HEK293 (cell line): Measurements from ENCODE around the gene CHCHD5.

ENCODE experiments used
- CTCF ChIA-PET: fragments of 350-600 bp; formaldehyde crosslinking; extraction: SDS; loops from one replicate; lab custom pipeline; 2021; ENCODE audit warnings: antibody characterized with exemption; lab: Yijun Ruan, JAX
- POLR2A ChIA-PET: fragments of 300-600 bp; formaldehyde crosslinking; extraction: SDS; loops from one replicate; lab custom pipeline; 2020; ENCODE audit warnings: antibody characterized with exemption, inconsistent platforms; lab: Yijun Ruan, JAX
- H3K27ac ChIP-seq: fragments of 200-500 bp; sonication (Bioruptor generic); 2 replicates; pipeline ENCODE4 v1.5.1; 2014; ENCODE audit warnings: low read depth, low read length, control low read depth, inconsistent platforms; ENCODE audit errors: extremely low read depth
- H3K36me3 ChIP-seq, 2 experiments: fragments of 200-500 bp in 1 of 2; sonication (Bioruptor generic) in 1 of 2; 1 replicate in 1 of 2; 2 replicates in 1 of 2; pipeline ENCODE4 v1.5.1; 2014 to 2017; ENCODE audit warnings: inconsistent platforms in 2 of 2, low read length in 2 of 2; ENCODE audit not compliant: control insufficient read depth in 2 of 2, insufficient read depth in 1 of 2
- H3K4me1 ChIP-seq: fragments of 200-500 bp; sonication (Bioruptor generic); 2 replicates; pipeline ENCODE4 v1.5.1; 2014; ENCODE audit warnings: mild to moderate bottlenecking, low read length, inconsistent platforms; ENCODE audit not compliant: control insufficient read depth, insufficient read depth
- H3K4me3 ChIP-seq: 2 replicates; pipeline ENCODE4 v1.5.1; 2011; ENCODE audit warnings: low read depth, mild to moderate bottlenecking, control low read depth, low read length, moderate library complexity
- H3K9me3 ChIP-seq: fragments of 200-500 bp; sonication (Bioruptor generic); 2 replicates; pipeline ENCODE4 v1.5.1; 2014; ENCODE audit warnings: low read depth, low read length, inconsistent platforms; ENCODE audit not compliant: control insufficient read depth, insufficient read depth
- GFI1B ChIP-seq: fragments of 450-650 bp; formaldehyde crosslinking; IDR thresholded peaks from 2 replicates; pipeline ENCODE4 v1.5.1; 2016; ENCODE audit warnings: missing biosample characterization, missing genetic modification characterization
- GLIS1 ChIP-seq: fragments of 450-650 bp; formaldehyde crosslinking; IDR thresholded peaks from 2 replicates; pipeline ENCODE4 v1.5.1; 2016; ENCODE audit warnings: missing biosample characterization, missing genetic modification characterization
- TRIM28 ChIP-seq: IDR thresholded peaks from 2 replicates; pipeline ENCODE4 v1.6.1; 2011; ENCODE audit warnings: low read length, control low read depth, borderline replicate concordance
- YY1 ChIP-seq: fragments of 450-650 bp; formaldehyde crosslinking; IDR thresholded peaks from 2 replicates; pipeline ENCODE4 v1.5.1; 2018; ENCODE audit warnings: missing biosample characterization, missing genetic modification characterization
- ZBTB49 ChIP-seq: fragments of 450-650 bp; formaldehyde crosslinking; IDR thresholded peaks from 2 replicates; pipeline ENCODE4 v1.5.1; 2016; ENCODE audit warnings: missing biosample characterization, missing genetic modification characterization, low read depth
- ZBTB7A ChIP-seq: fragments of 450-650 bp; formaldehyde crosslinking; IDR thresholded peaks from 2 replicates; pipeline ENCODE4 v1.5.1; 2016; ENCODE audit warnings: low read depth, missing biosample characterization, missing genetic modification characterization
- ZFP69B ChIP-seq: fragments of 450-650 bp; formaldehyde crosslinking; IDR thresholded peaks from 2 replicates; pipeline ENCODE4 v1.5.1; 2016; ENCODE audit warnings: missing biosample characterization, missing genetic modification characterization
- ZIC2 ChIP-seq: fragments of 450-650 bp; formaldehyde crosslinking; IDR thresholded peaks from 2 replicates; pipeline ENCODE4 v1.5.1; 2016; ENCODE audit warnings: missing biosample characterization, missing genetic modification characterization
- ZNF335 ChIP-seq: fragments of 450-650 bp; formaldehyde crosslinking; conservative IDR thresholded peaks from 2 replicates; pipeline ENCODE4 v1.5.1; 2016; ENCODE audit warnings: missing biosample characterization, missing genetic modification characterization
- ZNF488 ChIP-seq: fragments of 450-650 bp; formaldehyde crosslinking; IDR thresholded peaks from 2 replicates; pipeline ENCODE4 v1.5.1; 2016; ENCODE audit warnings: missing biosample characterization, missing genetic modification characterization
- ZNF521 ChIP-seq: fragments of 450-650 bp; formaldehyde crosslinking; IDR thresholded peaks from 2 replicates; pipeline ENCODE4 v1.5.1; 2017; ENCODE audit warnings: missing biosample characterization, mild to moderate bottlenecking, missing genetic modification characterization
- ZNF530 ChIP-seq: fragments of 450-650 bp; formaldehyde crosslinking; IDR thresholded peaks from 2 replicates; pipeline ENCODE4 v1.5.1; 2016; ENCODE audit warnings: low read depth, missing biosample characterization, missing genetic modification characterization
- ZNF548 ChIP-seq: fragments of 450-650 bp; formaldehyde crosslinking; IDR thresholded peaks from 2 replicates; pipeline ENCODE4 v1.5.1; 2016; ENCODE audit warnings: missing biosample characterization, missing genetic modification characterization
- ZNF596 ChIP-seq: fragments of 450-650 bp; IDR thresholded peaks from 2 replicates; pipeline ENCODE4 v1.5.0; 2018; ENCODE audit warnings: missing biosample characterization, mild to moderate bottlenecking, missing genetic modification characterization, moderate library complexity
- ZNF624 ChIP-seq: fragments of 450-650 bp; formaldehyde crosslinking; IDR thresholded peaks from 2 replicates; pipeline ENCODE4 v1.5.1; 2017; ENCODE audit warnings: missing biosample characterization, missing genetic modification characterization
- ZNF629 ChIP-seq: fragments of 450-650 bp; formaldehyde crosslinking; IDR thresholded peaks from 2 replicates; pipeline ENCODE4 v1.5.1; 2017; ENCODE audit warnings: missing biosample characterization, missing genetic modification characterization
- ZNF692 ChIP-seq: fragments of 450-650 bp; formaldehyde crosslinking; IDR thresholded peaks from 2 replicates; pipeline ENCODE4 v1.5.1; 2016; ENCODE audit warnings: missing biosample characterization, missing genetic modification characterization
- TF ChIP-seq, protein P1 (sequence below): fragments of 450-650 bp; formaldehyde crosslinking; IDR thresholded peaks from 2 replicates; pipeline ENCODE4 v1.5.1; 2016; ENCODE audit warnings: missing biosample characterization, missing genetic modification characterization
- TF ChIP-seq, protein P2 (sequence below): fragments of 450-650 bp; formaldehyde crosslinking; IDR thresholded peaks from 2 replicates; pipeline ENCODE4; 2016; ENCODE audit warnings: missing biosample characterization, missing genetic modification characterization
- TF ChIP-seq, protein P3 (sequence below): fragments of 450-650 bp; formaldehyde crosslinking; IDR thresholded peaks from 2 replicates; pipeline ENCODE4 v1.5.1; 2017; ENCODE audit warnings: missing biosample characterization, missing genetic modification characterization
- TF ChIP-seq, protein P4 (sequence below): fragments of 450-650 bp; formaldehyde crosslinking; IDR thresholded peaks from 2 replicates; pipeline ENCODE4 v1.5.1; 2016; ENCODE audit warnings: missing biosample characterization, missing genetic modification characterization

The CHCHD5 gene

DNA sequence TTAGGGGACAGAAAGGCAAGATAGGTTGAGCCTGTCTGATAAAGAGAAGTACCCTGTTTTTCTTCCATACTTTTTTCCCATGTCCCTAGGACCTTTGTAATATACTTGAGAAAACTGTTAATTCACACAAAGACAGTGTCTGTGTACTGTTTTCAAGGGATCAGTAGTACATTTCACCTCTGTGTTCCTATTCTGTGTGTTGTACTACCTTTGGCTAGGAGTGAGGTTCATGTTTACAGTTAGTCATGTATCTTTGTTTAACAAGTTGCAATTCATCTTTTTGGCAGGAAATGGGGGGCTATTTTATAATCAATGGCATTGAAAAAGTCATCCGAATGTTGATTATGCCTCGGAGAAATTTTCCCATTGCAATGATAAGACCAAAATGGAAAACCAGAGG, 35.4 kb upstream of the CHCHD5 start:
- no peak for TF ChIP-seq ZNF624 (tag by site-specific recombination)
- no peak for TF ChIP-seq ZNF596 (tag by site-specific recombination)
- TF ChIP-seq ZNF335 (tag by site-specific recombination), result no peak
- TF ChIP-seq YY1 (tag by site-specific recombination), result no peak
- TF ChIP-seq ZNF548 (tag by site-specific recombination), result no peak
- TF ChIP-seq, protein P1, sequence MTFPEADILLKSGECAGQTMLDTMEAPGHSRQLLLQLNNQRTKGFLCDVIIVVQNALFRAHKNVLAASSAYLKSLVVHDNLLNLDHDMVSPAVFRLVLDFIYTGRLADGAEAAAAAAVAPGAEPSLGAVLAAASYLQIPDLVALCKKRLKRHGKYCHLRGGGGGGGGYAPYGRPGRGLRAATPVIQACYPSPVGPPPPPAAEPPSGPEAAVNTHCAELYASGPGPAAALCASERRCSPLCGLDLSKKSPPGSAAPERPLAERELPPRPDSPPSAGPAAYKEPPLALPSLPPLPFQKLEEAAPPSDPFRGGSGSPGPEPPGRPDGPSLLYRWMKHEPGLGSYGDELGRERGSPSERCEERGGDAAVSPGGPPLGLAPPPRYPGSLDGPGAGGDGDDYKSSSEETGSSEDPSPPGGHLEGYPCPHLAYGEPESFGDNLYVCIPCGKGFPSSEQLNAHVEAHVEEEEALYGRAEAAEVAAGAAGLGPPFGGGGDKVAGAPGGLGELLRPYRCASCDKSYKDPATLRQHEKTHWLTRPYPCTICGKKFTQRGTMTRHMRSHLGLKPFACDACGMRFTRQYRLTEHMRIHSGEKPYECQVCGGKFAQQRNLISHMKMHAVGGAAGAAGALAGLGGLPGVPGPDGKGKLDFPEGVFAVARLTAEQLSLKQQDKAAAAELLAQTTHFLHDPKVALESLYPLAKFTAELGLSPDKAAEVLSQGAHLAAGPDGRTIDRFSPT (tag by site-specific recombination), result no peak
- TF ChIP-seq GFI1B, result no peak
- TF ChIP-seq, protein P2, sequence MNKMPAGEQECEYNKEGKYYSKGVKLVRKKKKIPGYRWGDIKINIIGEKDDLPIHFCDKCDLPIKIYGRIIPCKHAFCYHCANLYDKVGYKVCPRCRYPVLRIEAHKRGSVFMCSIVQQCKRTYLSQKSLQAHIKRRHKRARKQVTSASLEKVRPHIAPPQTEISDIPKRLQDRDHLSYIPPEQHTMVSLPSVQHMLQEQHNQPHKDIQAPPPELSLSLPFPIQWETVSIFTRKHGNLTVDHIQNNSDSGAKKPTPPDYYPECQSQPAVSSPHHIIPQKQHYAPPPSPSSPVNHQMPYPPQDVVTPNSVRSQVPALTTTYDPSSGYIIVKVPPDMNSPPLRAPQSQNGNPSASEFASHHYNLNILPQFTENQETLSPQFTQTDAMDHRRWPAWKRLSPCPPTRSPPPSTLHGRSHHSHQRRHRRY, result no peak
- TF ChIP-seq ZNF488 (tag by site-specific recombination), result no peak
- TF ChIP-seq TRIM28, result no peak
- no peak for TF ChIP-seq ZNF530 (tag by site-specific recombination)
- TF ChIP-seq ZIC2 (tag by site-specific recombination), result no peak
- TF ChIP-seq ZFP69B, result no peak
- TF ChIP-seq ZNF521 (tag by site-specific recombination), result no peak
- TF ChIP-seq ZNF629 (tag by site-specific recombination), result no peak
- TF ChIP-seq ZBTB7A, result no peak
- TF ChIP-seq, all 188 proteins: peak for 0
- CTCF ChIA-PET, result no interaction called here
- POLR2A ChIA-PET, result no interaction called here
- peaks cover 69 to 78% of the 10 kb centered on the region in 2 experiments for H3K36me3 ChIP-seq
- peaks cover 6% of the 10 kb centered on the region; the same call in 1 of the 2 replicates for H3K4me1 ChIP-seq
- H3K4me3 ChIP-seq, result no peak overlapping the region
- H3K27ac ChIP-seq, result no peak overlapping the region
- no peaks in the 10 kb centered on the region for H3K9me3 ChIP-seq

- H3K4me3 ChIP-seq, result no peak overlapping the region
- H3K27ac ChIP-seq, result no peak overlapping the region
- peaks cover 68 to 93% of the 10 kb centered on the region in 2 experiments for H3K36me3 ChIP-seq
- no peaks in the 10 kb centered on the region for H3K9me3 ChIP-seq
- CTCF ChIA-PET, result interaction anchor here (0.7 to 1.2 kb wide), 3 partner anchors 9 to 376 kb away, joined by 3 to 6 read pairs (median 3); no protein-coding TSS in a partner anchor
- H3K4me1 ChIP-seq, result no peaks in the 10 kb centered on the region
- POLR2A ChIA-PET, result no interaction called here
- TF ChIP-seq ZBTB49 (tag by site-specific recombination) (no peak), ZNF596 (tag by site-specific recombination) (no peak), ZNF692 (tag by site-specific recombination) (no peak), GLIS1 (tag by site-specific recombination) (no peak)
- TF ChIP-seq, protein P3, sequence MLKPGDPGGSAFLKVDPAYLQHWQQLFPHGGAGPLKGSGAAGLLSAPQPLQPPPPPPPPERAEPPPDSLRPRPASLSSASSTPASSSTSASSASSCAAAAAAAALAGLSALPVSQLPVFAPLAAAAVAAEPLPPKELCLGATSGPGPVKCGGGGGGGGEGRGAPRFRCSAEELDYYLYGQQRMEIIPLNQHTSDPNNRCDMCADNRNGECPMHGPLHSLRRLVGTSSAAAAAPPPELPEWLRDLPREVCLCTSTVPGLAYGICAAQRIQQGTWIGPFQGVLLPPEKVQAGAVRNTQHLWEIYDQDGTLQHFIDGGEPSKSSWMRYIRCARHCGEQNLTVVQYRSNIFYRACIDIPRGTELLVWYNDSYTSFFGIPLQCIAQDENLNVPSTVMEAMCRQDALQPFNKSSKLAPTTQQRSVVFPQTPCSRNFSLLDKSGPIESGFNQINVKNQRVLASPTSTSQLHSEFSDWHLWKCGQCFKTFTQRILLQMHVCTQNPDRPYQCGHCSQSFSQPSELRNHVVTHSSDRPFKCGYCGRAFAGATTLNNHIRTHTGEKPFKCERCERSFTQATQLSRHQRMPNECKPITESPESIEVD (tag by site-specific recombination), result no peak
- TF ChIP-seq, protein P4, sequence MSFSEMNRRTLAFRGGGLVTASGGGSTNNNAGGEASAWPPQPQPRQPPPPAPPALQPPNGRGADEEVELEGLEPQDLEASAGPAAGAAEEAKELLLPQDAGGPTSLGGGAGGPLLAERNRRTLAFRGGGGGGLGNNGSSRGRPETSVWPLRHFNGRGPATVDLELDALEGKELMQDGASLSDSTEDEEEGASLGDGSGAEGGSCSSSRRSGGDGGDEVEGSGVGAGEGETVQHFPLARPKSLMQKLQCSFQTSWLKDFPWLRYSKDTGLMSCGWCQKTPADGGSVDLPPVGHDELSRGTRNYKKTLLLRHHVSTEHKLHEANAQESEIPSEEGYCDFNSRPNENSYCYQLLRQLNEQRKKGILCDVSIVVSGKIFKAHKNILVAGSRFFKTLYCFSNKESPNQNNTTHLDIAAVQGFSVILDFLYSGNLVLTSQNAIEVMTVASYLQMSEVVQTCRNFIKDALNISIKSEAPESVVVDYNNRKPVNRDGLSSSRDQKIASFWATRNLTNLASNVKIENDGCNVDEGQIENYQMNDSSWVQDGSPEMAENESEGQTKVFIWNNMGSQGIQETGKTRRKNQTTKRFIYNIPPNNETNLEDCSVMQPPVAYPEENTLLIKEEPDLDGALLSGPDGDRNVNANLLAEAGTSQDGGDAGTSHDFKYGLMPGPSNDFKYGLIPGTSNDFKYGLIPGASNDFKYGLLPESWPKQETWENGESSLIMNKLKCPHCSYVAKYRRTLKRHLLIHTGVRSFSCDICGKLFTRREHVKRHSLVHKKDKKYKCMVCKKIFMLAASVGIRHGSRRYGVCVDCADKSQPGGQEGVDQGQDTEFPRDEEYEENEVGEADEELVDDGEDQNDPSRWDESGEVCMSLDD (tag by site-specific recombination), result no peak
Observed at GRCh38 chr2:112566104-112566503, 18.3 kb upstream of the CHCHD5 start.
